ENCODE results near the gene ASTN2. TPM values are rescaled to one million over a fixed set of nuclear protein-coding genes. Genes with fewer than 3 reads are reported as not detected.

Gene ASTN2
- total RNA-seq, 6 experiments from 2014 or later, result 0.91 to 3.1 (median 2.5) TPM

GRCh38 chr9:116697362-116697761, 717.5 kb downstream of the ASTN2 start:
- WGBS (ENCODE audit: insufficient coverage, low coverage, low lambda C conversion rate, missing lambda C conversion rate), result 80% methylated on average over 1 of the region's 1 CpG
- H3K27ac ChIP-seq, result no peak overlapping the region
- ATAC-seq (no peak), DNase-seq (no peak)
- no peaks in the 10 kb centered on the region for H3K4me1 ChIP-seq
- no peak for TF ChIP-seq POLR2A (IDR thresholded peaks at IDR 0.05)
- TF ChIP-seq CTCF (IDR thresholded peaks at IDR 0.05), result no peak
- H3K27me3 ChIP-seq, result no peaks in the 10 kb centered on the region
- H3K36me3 ChIP-seq, result peaks cover 0 to 18% (median 12%) of the 10 kb centered on the region in 4 donors
- H3K9me3 ChIP-seq, result no peaks in the 10 kb centered on the region
- intact Hi-C loops (cut with DNase I), result no loop called here
- no peak overlapping the region for H3K4me3 ChIP-seq

DNA sequence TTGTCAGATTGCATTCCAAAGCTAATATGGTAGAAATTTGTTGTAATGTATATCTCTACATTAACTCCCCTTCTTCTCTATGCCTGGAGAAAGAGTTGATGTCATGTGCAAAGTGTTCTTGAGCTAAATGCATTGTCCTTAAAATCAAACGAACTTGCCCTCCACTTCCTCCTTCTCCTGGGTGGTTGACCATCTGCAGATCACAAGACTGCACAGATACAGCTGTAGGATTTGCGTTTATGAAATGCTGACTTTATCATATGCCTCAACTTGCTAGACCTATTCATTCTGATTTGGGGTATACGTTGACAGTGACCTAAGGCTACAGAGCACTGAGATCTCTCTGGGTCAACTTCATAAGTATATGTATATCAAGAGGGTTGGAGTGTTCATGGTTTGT, 719.4 kb downstream of the ASTN2 start:
- no peaks in the 10 kb centered on the region for H3K27me3 ChIP-seq
- DNase-seq, result no peak
- no peak overlapping the region for H3K4me3 ChIP-seq
- H3K4me1 ChIP-seq, result no peaks in the 10 kb centered on the region
- peaks cover 0 to 18% (median 12%) of the 10 kb centered on the region in 4 donors for H3K36me3 ChIP-seq
- intact Hi-C loops (cut with DNase I), result no loop called here
- no peak overlapping the region for H3K27ac ChIP-seq
- 38% methylated on average over 3 of the region's 3 CpGs for WGBS (ENCODE audit: insufficient coverage, low coverage, low lambda C conversion rate, missing lambda C conversion rate)
- TF ChIP-seq CTCF (IDR thresholded peaks at IDR 0.05), result no peak
- TF ChIP-seq POLR2A (IDR thresholded peaks at IDR 0.05), result no peak
- ATAC-seq, result no peak
- no peaks in the 10 kb centered on the region for H3K9me3 ChIP-seq

GRCh38 chr9:116694785-116695291, 720.0 kb downstream of the ASTN2 start:
- peaks cover 0 to 18% (median 12%) of the 10 kb centered on the region in 4 donors for H3K36me3 ChIP-seq
- no peak overlapping the region for H3K27ac ChIP-seq
- ATAC-seq (no peak), DNase-seq (no peak)
- H3K9me3 ChIP-seq, result no peaks in the 10 kb centered on the region
- no peaks in the 10 kb centered on the region for H3K27me3 ChIP-seq
- peaks cover 0 to under 1% (median 0%) of the 10 kb centered on the region in 4 donors for H3K4me1 ChIP-seq
- WGBS (ENCODE audit: insufficient coverage, low coverage, low lambda C conversion rate, missing lambda C conversion rate), result 83% methylated on average over 4 of the region's 4 CpGs
- TF ChIP-seq CTCF (IDR thresholded peaks at IDR 0.05), result no peak
- TF ChIP-seq POLR2A (IDR thresholded peaks at IDR 0.05), result no peak
- H3K4me3 ChIP-seq, result no peak overlapping the region
- intact Hi-C loops (cut with DNase I), result no loop called here

DNA sequence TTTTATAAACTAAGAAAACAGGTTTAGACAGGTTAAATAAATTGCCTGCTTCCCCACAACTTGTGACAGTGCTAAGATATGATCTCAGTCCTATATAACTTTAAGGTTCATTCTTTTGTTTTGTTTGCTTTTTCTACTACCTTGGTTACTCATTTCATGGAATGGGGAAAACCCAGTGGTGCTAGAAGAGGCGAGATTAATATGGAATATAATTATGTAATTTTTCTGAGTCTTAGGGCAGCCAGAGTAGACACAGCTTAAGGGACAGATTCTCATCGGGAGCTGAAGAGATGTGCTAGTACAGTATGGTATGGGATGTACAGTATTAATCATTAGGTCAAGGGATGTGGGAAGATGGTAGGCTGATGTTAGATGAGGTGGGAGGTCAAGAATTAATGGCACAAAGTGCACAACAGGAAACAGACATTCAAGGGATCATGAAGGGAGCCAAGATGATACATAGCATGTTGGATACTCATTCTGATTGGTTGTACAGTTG, 721.6 kb downstream of the ASTN2 start:
- no peak for TF ChIP-seq POLR2A (IDR thresholded peaks at IDR 0.05)
- no peak for TF ChIP-seq CTCF (IDR thresholded peaks at IDR 0.05)
- intact Hi-C loops (cut with DNase I), result no loop called here

More for the DNA sequence above, 721.6 kb downstream of the ASTN2 start:
- Histone ChIP-seq H3K4me1 (peaks cover 0 to 13% (median 6%) of the 10 kb centered on the region in 4 donors), H3K27me3 (no peaks in the 10 kb centered on the region), H3K9me3 (no peaks in the 10 kb centered on the region), H3K36me3 (peaks cover 0 to 7% (median 7%) of the 10 kb centered on the region in 4 donors), H3K27ac (no peak overlapping the region), H3K4me3 (no peak overlapping the region)
- 85% methylated on average over 2 of the region's 2 CpGs for WGBS (ENCODE audit: insufficient coverage, low coverage, low lambda C conversion rate, missing lambda C conversion rate)
- DNase-seq (no peak), ATAC-seq (no peak)

All from right lobe of liver (tissue), 6 donors.